Measurements from ENCODE around the gene TMEM176A. TPM values are rescaled to one million over a fixed set of nuclear protein-coding genes. Genes with fewer than 3 reads are reported as not detected.

The TMEM176A gene, protein sequence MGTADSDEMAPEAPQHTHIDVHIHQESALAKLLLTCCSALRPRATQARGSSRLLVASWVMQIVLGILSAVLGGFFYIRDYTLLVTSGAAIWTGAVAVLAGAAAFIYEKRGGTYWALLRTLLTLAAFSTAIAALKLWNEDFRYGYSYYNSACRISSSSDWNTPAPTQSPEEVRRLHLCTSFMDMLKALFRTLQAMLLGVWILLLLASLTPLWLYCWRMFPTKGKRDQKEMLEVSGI
- not detected for total RNA-seq

DNA sequence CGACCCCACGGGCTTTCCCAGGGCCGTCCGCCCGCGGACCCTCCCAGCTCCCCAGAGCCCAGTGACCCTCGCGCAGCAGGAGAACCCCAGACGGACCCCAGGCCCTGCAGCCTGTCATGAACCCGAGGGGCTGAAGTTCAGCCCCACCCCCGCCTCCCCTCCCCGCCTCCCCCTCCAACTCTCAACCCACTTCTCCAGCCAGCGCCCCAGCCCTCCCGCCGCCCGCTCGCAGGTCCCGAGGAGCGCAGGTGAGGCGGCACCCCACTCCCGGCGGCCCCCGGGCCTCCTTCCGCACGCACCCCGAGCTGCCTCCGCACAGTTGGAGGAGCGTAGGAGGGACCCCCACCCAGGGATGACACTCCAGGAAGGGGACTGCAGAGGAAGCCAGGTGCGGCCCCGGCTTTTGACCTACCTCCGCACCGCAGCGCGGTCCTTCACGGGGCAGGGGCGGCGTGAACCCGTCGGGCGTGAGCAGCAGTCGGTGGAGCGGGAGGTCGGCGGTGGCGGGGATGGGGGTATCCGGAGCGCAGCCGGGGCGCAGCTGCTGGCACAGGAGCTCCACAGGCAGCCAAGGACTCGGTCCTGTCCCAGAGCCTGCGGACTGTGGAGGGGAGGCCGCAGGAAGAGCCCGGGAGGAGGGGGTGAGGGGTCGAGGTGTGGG, at the start of gene TMEM176A:
TSS of gene TMEM176A (plus strand) at position 189 of the 661 bp plus-strand sequence. CDS start 782 bp downstream, outside the sequence.
- Mint-ChIP-seq H3K27me3 (peaks cover 38% of the 10 kb centered on the region), H3K4me3 (peak within 1 kb of the TSS; percentile 30), H3K27ac (no peak within 1 kb of the TSS), H3K4me1 (ENCODE audit: low read depth) (peaks cover 5% of the 10 kb centered on the region), H3K36me3 (ENCODE audit: low read depth) (no peaks in the 10 kb centered on the region), H3K9me3 (peaks cover 5% of the 10 kb centered on the region)
- ATAC-seq, result peak; percentile 45
- DNase-seq, result peak; percentile 19
- TF ChIP-seq, protein P1, sequence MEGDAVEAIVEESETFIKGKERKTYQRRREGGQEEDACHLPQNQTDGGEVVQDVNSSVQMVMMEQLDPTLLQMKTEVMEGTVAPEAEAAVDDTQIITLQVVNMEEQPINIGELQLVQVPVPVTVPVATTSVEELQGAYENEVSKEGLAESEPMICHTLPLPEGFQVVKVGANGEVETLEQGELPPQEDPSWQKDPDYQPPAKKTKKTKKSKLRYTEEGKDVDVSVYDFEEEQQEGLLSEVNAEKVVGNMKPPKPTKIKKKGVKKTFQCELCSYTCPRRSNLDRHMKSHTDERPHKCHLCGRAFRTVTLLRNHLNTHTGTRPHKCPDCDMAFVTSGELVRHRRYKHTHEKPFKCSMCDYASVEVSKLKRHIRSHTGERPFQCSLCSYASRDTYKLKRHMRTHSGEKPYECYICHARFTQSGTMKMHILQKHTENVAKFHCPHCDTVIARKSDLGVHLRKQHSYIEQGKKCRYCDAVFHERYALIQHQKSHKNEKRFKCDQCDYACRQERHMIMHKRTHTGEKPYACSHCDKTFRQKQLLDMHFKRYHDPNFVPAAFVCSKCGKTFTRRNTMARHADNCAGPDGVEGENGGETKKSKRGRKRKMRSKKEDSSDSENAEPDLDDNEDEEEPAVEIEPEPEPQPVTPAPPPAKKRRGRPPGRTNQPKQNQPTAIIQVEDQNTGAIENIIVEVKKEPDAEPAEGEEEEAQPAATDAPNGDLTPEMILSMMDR (IDR thresholded peaks at IDR 0.05), result no peak
- intact Hi-C loops (cut with micrococcal nuclease), result no loop called here
- ChIA-PET CTCF (no interaction called here), POLR2A (no interaction called here)

DNA sequence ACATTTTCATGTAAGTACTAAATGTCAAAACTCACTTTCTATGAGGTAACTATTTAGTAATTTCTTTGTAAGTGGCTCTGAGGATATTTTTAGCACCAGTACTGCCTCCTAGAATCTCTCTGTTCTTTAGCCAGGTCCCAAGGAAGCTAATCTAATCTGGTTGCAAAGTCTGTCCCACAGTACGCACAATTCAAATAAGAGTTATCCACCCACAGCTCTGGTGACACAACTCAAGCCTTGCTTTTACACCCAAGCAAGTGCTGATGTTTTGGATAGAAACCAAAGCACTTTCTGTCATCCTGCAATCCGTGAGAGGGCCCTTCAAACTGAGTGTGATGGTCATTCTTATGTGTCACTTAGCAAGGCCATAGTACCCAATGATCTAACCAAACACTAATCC, 48.9 kb upstream of the TMEM176A start:
- ATAC-seq (no peak), DNase-seq (peak; percentile 51)
- ChIA-PET CTCF (interaction anchor here (6.4 kb wide), 1 partner anchor 304 kb away, joined by 93 read pairs; the partner anchor contains the start of gene GIMAP8), POLR2A (interaction anchor here (0.7 kb wide), 1 partner anchor 10 kb away, joined by 5 read pairs; no protein-coding TSS in a partner anchor)
- Mint-ChIP-seq H3K27me3 (no peaks in the 10 kb centered on the region), H3K9me3 (peaks cover 6% of the 10 kb centered on the region), H3K4me1 (ENCODE audit: low read depth) (peaks cover 93% of the 10 kb centered on the region), H3K4me3 (no peak overlapping the region), H3K27ac (peak overlapping the region; percentile 77), H3K36me3 (ENCODE audit: low read depth) (peaks cover 11% of the 10 kb centered on the region)
- TF ChIP-seq, protein P1 (IDR thresholded peaks at IDR 0.05), result no peak
- intact Hi-C loops (cut with micrococcal nuclease), result loop anchor here (10.0 kb wide), 1 partner anchor 397 kb away; no protein-coding TSS in a partner anchor

DNA sequence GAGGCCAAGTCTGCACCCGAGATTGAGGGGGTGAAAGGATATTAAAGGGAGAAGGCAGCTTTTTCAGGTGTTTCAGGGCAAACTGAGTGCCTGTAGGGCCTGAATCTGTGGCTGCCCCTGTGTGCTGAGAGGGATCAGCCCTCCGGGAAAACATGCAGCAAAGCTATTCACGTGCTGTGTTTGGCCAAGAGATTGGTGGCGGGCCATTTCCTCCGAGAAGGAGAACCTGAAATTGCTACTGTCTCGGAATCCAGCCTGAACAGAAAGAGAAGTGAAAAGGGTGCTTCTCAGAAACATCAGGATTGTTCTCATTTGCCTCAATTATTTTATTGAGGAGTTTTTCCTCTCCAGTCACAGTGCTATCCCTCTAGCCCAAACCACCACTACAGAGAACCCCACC, 47.3 kb upstream of the TMEM176A start:
- Mint-ChIP-seq H3K4me1 (ENCODE audit: low read depth) (peaks cover 85% of the 10 kb centered on the region), H3K27ac (peak overlapping the region; percentile 95), H3K27me3 (no peaks in the 10 kb centered on the region), H3K36me3 (ENCODE audit: low read depth) (peaks cover 4% of the 10 kb centered on the region), H3K9me3 (peaks cover 6% of the 10 kb centered on the region), H3K4me3 (no peak overlapping the region)
- DNase-seq, result no peak
- TF ChIP-seq, protein P1 (IDR thresholded peaks at IDR 0.05), result no peak
- ChIA-PET CTCF (interaction anchor here (1.5 to 6.4 kb wide), 2 partner anchors 8 to 306 kb away, joined by 7 to 93 read pairs; partner anchors contain the start of gene GIMAP8), POLR2A (interaction anchor here (0.6 to 3.3 kb wide), 8 partner anchors 8 to 234 kb away, joined by 3 to 19 read pairs (median 4); partner anchors contain the start of gene GIMAP5)
- intact Hi-C loops (cut with micrococcal nuclease), result loop anchor here (10.0 kb wide), 1 partner anchor 398 kb away; no protein-coding TSS in a partner anchor
- ATAC-seq, result no peak

DNA sequence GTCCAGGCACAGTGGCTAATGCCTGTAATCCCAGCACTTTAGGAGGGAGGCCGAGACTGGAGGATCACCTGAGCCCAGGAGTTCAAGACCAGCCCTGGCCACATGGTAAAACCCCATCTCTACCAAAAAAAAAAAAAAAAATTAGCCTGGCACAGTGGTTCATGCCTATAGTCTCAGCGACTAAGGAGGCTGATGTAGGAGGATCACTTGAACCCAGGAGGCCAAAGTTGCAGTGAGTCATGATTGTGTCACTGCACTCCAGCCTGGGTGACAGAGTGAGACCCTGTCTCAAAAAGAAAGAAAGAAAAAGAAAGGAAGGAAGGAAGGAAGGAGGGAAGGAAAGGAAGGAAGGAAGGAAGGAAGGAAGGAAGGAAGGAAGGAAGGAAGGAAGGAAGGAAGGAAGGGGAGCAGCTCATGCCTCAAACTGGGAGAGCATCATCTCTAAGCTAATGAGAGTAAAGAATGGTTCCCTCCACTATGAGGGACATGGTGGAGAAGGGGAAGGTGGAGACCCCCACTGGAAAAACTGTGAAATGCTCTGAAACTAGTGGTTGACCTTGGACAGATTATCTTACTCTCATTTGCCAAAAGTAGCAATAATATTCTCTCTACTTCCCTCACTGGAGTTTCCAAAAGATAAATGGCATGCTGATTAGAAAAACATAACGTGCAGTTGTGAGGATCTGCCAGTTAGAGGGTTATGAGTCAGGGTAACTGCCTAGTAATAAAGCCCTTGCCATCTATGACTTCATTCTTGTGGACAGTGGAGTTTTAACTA, 46.6 kb upstream of the TMEM176A start:
- TF ChIP-seq, protein P1 (IDR thresholded peaks at IDR 0.05), result no peak
- H3K9me3 Mint-ChIP-seq, result peaks cover 6% of the 10 kb centered on the region
- DNase-seq (peak; percentile 60), ATAC-seq (peak; percentile 60)
- ChIA-PET POLR2A (interaction anchor here (0.7 to 3.3 kb wide), 7 partner anchors 12 to 305 kb away, joined by 3 to 19 read pairs (median 3); no protein-coding TSS in a partner anchor), CTCF (interaction anchor here (1.5 to 6.4 kb wide), 4 partner anchors 9 to 306 kb away, joined by 5 to 93 read pairs (median 9); partner anchors contain the start of genes GIMAP1 and GIMAP8)
- no peak overlapping the region for H3K4me3 Mint-ChIP-seq
- peaks cover 77% of the 10 kb centered on the region for H3K4me1 Mint-ChIP-seq (ENCODE audit: low read depth)
- peaks cover 4% of the 10 kb centered on the region for H3K36me3 Mint-ChIP-seq (ENCODE audit: low read depth)
- peak overlapping the region; percentile 95 for H3K27ac Mint-ChIP-seq
- intact Hi-C loops (cut with micrococcal nuclease), result loop anchor here (1.0 to 10.0 kb wide), 5 partner anchors 15 to 399 kb away; partner anchors contain the start of genes GIMAP1 and GIMAP7
- H3K27me3 Mint-ChIP-seq, result no peaks in the 10 kb centered on the region

Measured in activated CD8-positive, alpha-beta T cell treated with anti-CD3 and anti-CD28 coated beads for 36 hours (primary cell).